Activated CD4-positive, alpha-beta T cell treated with anti-CD3 and anti-CD28 coated beads, Interleukin-2, amount 10 ng/mL, durations not matched to agents 24 days and 14 days (primary cell): ENCODE data around the gene PTPN20. TPM values are rescaled to one million over a fixed set of nuclear protein-coding genes. Genes with fewer than 3 reads are reported as not detected.

Experiments used
- DNase-seq: peaks from one replicate; pipeline ENCODE4 v3.0.0; 2022
- H3K27ac Mint-ChIP-seq: one replicate; pipeline ENCODE4 v1.8.0; 2022; ENCODE audit warnings: mild to moderate bottlenecking, mixed read lengths
- H3K27me3 Mint-ChIP-seq: one replicate; pipeline ENCODE4 v1.8.0; 2022; ENCODE audit warnings: mixed read lengths
- H3K36me3 Mint-ChIP-seq: one replicate; pipeline ENCODE4 v1.8.0; 2022; ENCODE audit warnings: low read depth, mild to moderate bottlenecking, mixed read lengths
- H3K4me1 Mint-ChIP-seq: one replicate; pipeline ENCODE4 v1.8.0; 2021; ENCODE audit warnings: mixed read lengths
- H3K4me3 Mint-ChIP-seq: one replicate; pipeline ENCODE4 v1.8.0; 2022; ENCODE audit warnings: mild to moderate bottlenecking, moderate library complexity, mixed read lengths
- H3K9me3 Mint-ChIP-seq: one replicate; pipeline ENCODE4 v1.8.0; 2021; ENCODE audit warnings: mixed read lengths
- intact Hi-C: fragments of 100-400 bp; cut with micrococcal nuclease; formaldehyde crosslinking; loops from one replicate; pipeline ENCODE4 v1.15.1; 2023
- total RNA-seq: library from RNA; stranded (reverse); gene quantifications from 2 replicates; pipeline ENCODE4 v1.2.3, GENCODE V29; 2022

The PTPN20 gene
- total RNA-seq, 1 donor from 2014 or later: 0.28 TPM

GRCh38 chr10:47021850-47022249 is 110.6 kb downstream of the PTPN20 start:
- intact Hi-C loops: no loop called here
- Mint-ChIP-seq H3K36me3 (no peaks in the 10 kb centered on the region), H3K9me3 (no peaks in the 10 kb centered on the region), H3K27ac (no peak overlapping the region), H3K27me3 (no peaks in the 10 kb centered on the region), H3K4me3 (no peak overlapping the region), H3K4me1 (no peaks in the 10 kb centered on the region)
- no peak for DNase-seq

- Mint-ChIP-seq H3K9me3 (no peaks in the 10 kb centered on the region), H3K27ac (peak overlapping the region; percentile 14), H3K4me1 (no peaks in the 10 kb centered on the region), H3K27me3 (no peaks in the 10 kb centered on the region), H3K36me3 (no peaks in the 10 kb centered on the region), H3K4me3 (no peak overlapping the region)
- intact Hi-C loops: no loop called here
- DNase-seq: no peak
Observed at GRCh38 chr10:47022311-47023131, 111.3 kb downstream of the PTPN20 start.

GRCh38 chr10:47023237-47024045 is 112.2 kb downstream of the PTPN20 start:
- Mint-ChIP-seq H3K4me3 (no peak overlapping the region), H3K36me3 (no peaks in the 10 kb centered on the region), H3K4me1 (no peaks in the 10 kb centered on the region)

GRCh38 chr10:47024046-47024322 is 112.8 kb downstream of the PTPN20 start:
- DNase-seq: no peak
- H3K27ac Mint-ChIP-seq: no peak overlapping the region
- no peaks in the 10 kb centered on the region for H3K36me3 Mint-ChIP-seq
- H3K4me1 Mint-ChIP-seq: no peaks in the 10 kb centered on the region
- no peaks in the 10 kb centered on the region for H3K9me3 Mint-ChIP-seq
- H3K4me3 Mint-ChIP-seq: no peak overlapping the region
- intact Hi-C loops: loop anchor here (1.0 to 2.0 kb wide), 3 partner anchors 23 to 316 kb away; no protein-coding TSS in a partner anchor
- H3K27me3 Mint-ChIP-seq: no peaks in the 10 kb centered on the region

More at GRCh38 chr10:47023237-47024045, 112.2 kb downstream of the PTPN20 start:
- H3K27me3 Mint-ChIP-seq: no peaks in the 10 kb centered on the region
- DNase-seq: no peak
- no peak overlapping the region for H3K27ac Mint-ChIP-seq
- H3K9me3 Mint-ChIP-seq: no peaks in the 10 kb centered on the region
- intact Hi-C loops: loop anchor here (1.0 to 2.0 kb wide), 3 partner anchors 23 to 317 kb away; no protein-coding TSS in a partner anchor

- intact Hi-C loops: loop anchor here (1.0 to 2.0 kb wide), 3 partner anchors 22 to 316 kb away; no protein-coding TSS in a partner anchor
- DNase-seq: peak; percentile 89
- no peaks in the 10 kb centered on the region for H3K36me3 Mint-ChIP-seq
- no peaks in the 10 kb centered on the region for H3K9me3 Mint-ChIP-seq
- H3K4me3 Mint-ChIP-seq: no peak overlapping the region
- no peak overlapping the region for H3K27ac Mint-ChIP-seq
- no peaks in the 10 kb centered on the region for H3K4me1 Mint-ChIP-seq
- H3K27me3 Mint-ChIP-seq: no peaks in the 10 kb centered on the region
Observed at GRCh38 chr10:47024399-47025252, 113.4 kb downstream of the PTPN20 start.

- Mint-ChIP-seq H3K27ac (no peak overlapping the region), H3K9me3 (no peaks in the 10 kb centered on the region), H3K27me3 (no peaks in the 10 kb centered on the region), H3K36me3 (no peaks in the 10 kb centered on the region), H3K4me3 (no peak overlapping the region), H3K4me1 (no peaks in the 10 kb centered on the region)
- intact Hi-C loops: loop anchor here (2.0 kb wide), 1 partner anchor 22 kb away; no protein-coding TSS in a partner anchor
- no peak for DNase-seq
Observed at GRCh38 chr10:47025253-47025539, 114.0 kb downstream of the PTPN20 start.

- DNase-seq: no peak
- no peak overlapping the region for H3K27ac Mint-ChIP-seq
- H3K4me3 Mint-ChIP-seq: no peak overlapping the region
- no peaks in the 10 kb centered on the region for H3K9me3 Mint-ChIP-seq
- intact Hi-C loops: loop anchor here (2.0 kb wide), 1 partner anchor 21 kb away; no protein-coding TSS in a partner anchor
- H3K27me3 Mint-ChIP-seq: no peaks in the 10 kb centered on the region
- no peaks in the 10 kb centered on the region for H3K4me1 Mint-ChIP-seq
- H3K36me3 Mint-ChIP-seq: no peaks in the 10 kb centered on the region
Observed at GRCh38 chr10:47025540-47026300, 114.5 kb downstream of the PTPN20 start.

GRCh38 chr10:47026301-47027107 is 115.3 kb downstream of the PTPN20 start:
- no peak overlapping the region for H3K4me3 Mint-ChIP-seq
- no peaks in the 10 kb centered on the region for H3K36me3 Mint-ChIP-seq
- DNase-seq: no peak
- no peak overlapping the region for H3K27ac Mint-ChIP-seq
- H3K4me1 Mint-ChIP-seq: no peaks in the 10 kb centered on the region
- intact Hi-C loops: no loop called here
- H3K9me3 Mint-ChIP-seq: no peaks in the 10 kb centered on the region
- no peaks in the 10 kb centered on the region for H3K27me3 Mint-ChIP-seq

GRCh38 chr10:47027108-47027783 is 116.0 kb downstream of the PTPN20 start:
- Mint-ChIP-seq H3K27me3 (no peaks in the 10 kb centered on the region), H3K4me1 (no peaks in the 10 kb centered on the region), H3K9me3 (no peaks in the 10 kb centered on the region), H3K4me3 (no peak overlapping the region), H3K27ac (no peak overlapping the region), H3K36me3 (no peaks in the 10 kb centered on the region)
- intact Hi-C loops: no loop called here
- DNase-seq: no peak

- DNase-seq: no peak
- no peak overlapping the region for H3K27ac Mint-ChIP-seq
- no peak overlapping the region for H3K4me3 Mint-ChIP-seq
- no peaks in the 10 kb centered on the region for H3K36me3 Mint-ChIP-seq
- H3K4me1 Mint-ChIP-seq: no peaks in the 10 kb centered on the region
- H3K9me3 Mint-ChIP-seq: no peaks in the 10 kb centered on the region
- intact Hi-C loops: no loop called here
- H3K27me3 Mint-ChIP-seq: no peaks in the 10 kb centered on the region
Observed at GRCh38 chr10:47027784-47028260, 116.6 kb downstream of the PTPN20 start.

- no peak overlapping the region for H3K27ac Mint-ChIP-seq
- H3K27me3 Mint-ChIP-seq: no peaks in the 10 kb centered on the region
- DNase-seq: no peak
- no peak overlapping the region for H3K4me3 Mint-ChIP-seq
- H3K36me3 Mint-ChIP-seq: no peaks in the 10 kb centered on the region
- no peaks in the 10 kb centered on the region for H3K9me3 Mint-ChIP-seq
- H3K4me1 Mint-ChIP-seq: no peaks in the 10 kb centered on the region
- intact Hi-C loops: no loop called here
Observed at GRCh38 chr10:47028466-47028865, 117.2 kb downstream of the PTPN20 start.
